Gastrocnemius medialis (tissue), 4 donors: ENCODE data around the gene CCDC12. TPM values are rescaled to one million over a fixed set of nuclear protein-coding genes. Genes with fewer than 3 reads are reported as not detected.

Source experiments
- ATAC-seq, 2 donors: fragments of 150-250 bp; one replicate each; pipeline ENCODE4 v1.9.1; 2016
- DNase-seq, 2 donors: peaks; one replicate each; pipeline ENCODE4 v3.0.0-alpha.2; 2019
- H3K27ac ChIP-seq, 4 donors: fragments of 200-600 bp; sonication (generic); 1 replicate in 1 of 4; 2 replicates in 3 of 4; pipeline ENCODE4 v1.5.1; 2016 to 2018; ENCODE audit warnings: mild to moderate bottlenecking in 2 of 4, moderate library complexity in 1 of 4
- H3K27me3 ChIP-seq, 3 donors: fragments of 200-600 bp; sonication (generic) in 2 of 3; 1 replicate in 1 of 3; 2 replicates in 2 of 3; pipeline versions ENCODE4 v1.5.1 to v1.6.0; 2016 to 2019; ENCODE audit warnings: mild to moderate bottlenecking in 1 of 3, moderate library complexity in 1 of 3
- H3K36me3 ChIP-seq, 2 donors: fragments of 200-600 bp; sonication (generic) in 1 of 2; one replicate each; pipeline ENCODE4 v1.5.1; 2017 to 2018
- H3K4me1 ChIP-seq, 2 donors: fragments of 200-600 bp; sonication (generic) in 1 of 2; one replicate each; pipeline ENCODE4 v1.5.1; 2016 to 2017; ENCODE audit warnings: mild to moderate bottlenecking in 2 of 2
- H3K4me3 ChIP-seq, 4 donors: fragments of 200-600 bp; sonication (generic) in 3 of 4; 1 replicate in 1 of 4; 2 replicates in 3 of 4; pipeline ENCODE4 v1.5.1; 2016 to 2019; ENCODE audit warnings: mild to moderate bottlenecking in 2 of 4
- H3K9me3 ChIP-seq, 3 donors: fragments of 200-600 bp; sonication (generic) in 2 of 3; 1 replicate in 1 of 3; 2 replicates in 2 of 3; pipeline ENCODE4 v1.5.1; 2016 to 2019
- POLR2A ChIP-seq, 2 donors: fragments of 450-650 bp; IDR thresholded peaks; one replicate each; pipeline ENCODE4 v1.6.1; 2017; ENCODE audit warnings: antibody characterized with exemption in 2 of 2, mild to moderate bottlenecking in 2 of 2, moderate library complexity in 2 of 2
- in situ Hi-C, 4 donors: fragments of 200-750 bp; cut with MboI; loops; one replicate each; pipeline versions ENCODE4 v1.15.0 to v1.8.0; 2017; ENCODE audit warnings: low sequenced_read_pairs in 4 of 4
- intact Hi-C: fragments of 100-400 bp; cut with DNase I; formaldehyde crosslinking; loops from one replicate; pipeline ENCODE4 v1.15.1; 2023; ENCODE audit warnings: low total_unique reads
- total RNA-seq, 4 donors: library from RNA; depleted of rRNA; stranded (reverse); fragments of >200 nt; gene quantifications; one replicate each; pipeline versions ENCODE4 v1.1.0 to v1.2.3, GENCODE V29; 2016
- TF ChIP-seq, protein P1 (sequence below), 5 experiments: fragments of 450-650 bp in 3 of 5; fragments of 200-600 bp in 2 of 5; sonication (generic) in 2 of 5; IDR thresholded peaks in 4 of 5; conservative IDR thresholded peaks in 1 of 5; 1 replicate in 4 of 5; 2 replicates in 1 of 5; pipeline ENCODE4 v1.5.1; 2016 to 2019; ENCODE audit warnings: antibody characterized with exemption in 5 of 5, mild to moderate bottlenecking in 3 of 5, moderate library complexity in 3 of 5

The CCDC12 gene
- total RNA-seq, 4 donors from 2014 or later: 24.6 to 32.0 (median 29.0) TPM

DNA sequence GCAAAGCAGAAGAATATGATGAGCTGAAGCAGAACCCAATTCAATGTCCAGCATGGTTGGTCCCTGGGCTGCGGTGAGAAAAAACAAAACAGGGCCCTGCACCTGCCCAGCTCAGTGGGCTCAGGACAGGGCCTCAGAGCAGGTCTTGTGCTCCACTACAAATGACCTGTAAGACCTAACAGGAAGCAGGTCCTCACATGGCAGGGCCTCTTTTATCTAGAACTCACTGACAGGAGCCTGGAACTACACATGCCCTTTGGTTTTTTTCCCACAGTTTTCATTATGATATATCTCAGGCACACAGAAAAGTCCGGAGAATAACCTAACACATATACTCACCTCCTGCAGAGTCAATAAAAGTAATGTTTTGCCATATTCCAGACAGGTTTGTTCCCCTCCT is 38.4 kb downstream of the CCDC12 start:
- no peaks in the 10 kb centered on the region for H3K27me3 ChIP-seq
- H3K27ac ChIP-seq: peak overlapping the region; percentile 90 to 96 (median 92)
- TF ChIP-seq, protein P1, sequence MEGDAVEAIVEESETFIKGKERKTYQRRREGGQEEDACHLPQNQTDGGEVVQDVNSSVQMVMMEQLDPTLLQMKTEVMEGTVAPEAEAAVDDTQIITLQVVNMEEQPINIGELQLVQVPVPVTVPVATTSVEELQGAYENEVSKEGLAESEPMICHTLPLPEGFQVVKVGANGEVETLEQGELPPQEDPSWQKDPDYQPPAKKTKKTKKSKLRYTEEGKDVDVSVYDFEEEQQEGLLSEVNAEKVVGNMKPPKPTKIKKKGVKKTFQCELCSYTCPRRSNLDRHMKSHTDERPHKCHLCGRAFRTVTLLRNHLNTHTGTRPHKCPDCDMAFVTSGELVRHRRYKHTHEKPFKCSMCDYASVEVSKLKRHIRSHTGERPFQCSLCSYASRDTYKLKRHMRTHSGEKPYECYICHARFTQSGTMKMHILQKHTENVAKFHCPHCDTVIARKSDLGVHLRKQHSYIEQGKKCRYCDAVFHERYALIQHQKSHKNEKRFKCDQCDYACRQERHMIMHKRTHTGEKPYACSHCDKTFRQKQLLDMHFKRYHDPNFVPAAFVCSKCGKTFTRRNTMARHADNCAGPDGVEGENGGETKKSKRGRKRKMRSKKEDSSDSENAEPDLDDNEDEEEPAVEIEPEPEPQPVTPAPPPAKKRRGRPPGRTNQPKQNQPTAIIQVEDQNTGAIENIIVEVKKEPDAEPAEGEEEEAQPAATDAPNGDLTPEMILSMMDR (IDR thresholded peaks at IDR 0.05 in 4 of 5, conservative IDR thresholded peaks at IDR 0.05 in 1 of 5): no peak
- TF ChIP-seq POLR2A (IDR thresholded peaks at IDR 0.05): no peak
- H3K36me3 ChIP-seq: peaks cover 0 to 10% of the 10 kb centered on the region in 2 donors
- in situ Hi-C loops: no loop called here
- DNase-seq (no peak), ATAC-seq (no peak)
- H3K9me3 ChIP-seq: no peaks in the 10 kb centered on the region
- no peak overlapping the region for H3K4me3 ChIP-seq
- peaks cover 69 to 76% of the 10 kb centered on the region in 2 donors for H3K4me1 ChIP-seq
- intact Hi-C loops: loop anchor here (10.0 kb wide), 2 partner anchors 227 to 373 kb away; partner anchors contain the start of genes LRRC2 and SETD2

DNA sequence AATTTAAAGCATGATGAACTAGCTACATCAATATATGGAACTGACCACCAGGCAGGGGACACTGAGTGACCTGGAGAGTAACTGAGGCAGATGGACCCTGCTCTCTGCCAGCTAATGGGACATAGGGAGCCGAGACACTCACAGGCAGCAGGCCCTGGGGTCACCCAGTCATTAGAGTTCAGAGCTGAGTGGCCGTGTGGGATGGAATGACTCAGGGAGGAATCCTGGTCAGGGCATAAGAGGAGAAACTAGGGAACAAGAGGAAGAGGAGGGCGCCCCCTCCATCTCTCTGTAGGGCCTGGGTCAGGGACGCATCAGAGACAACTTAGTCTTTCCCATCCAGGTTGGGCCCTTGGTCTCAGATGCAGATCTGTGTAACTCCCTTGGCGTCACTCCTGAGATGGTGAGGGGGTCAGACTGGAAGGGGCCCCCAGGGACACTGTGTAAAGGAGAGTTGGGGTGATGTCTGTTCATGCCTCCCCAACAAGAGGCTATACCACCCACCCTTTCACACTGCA is 39.8 kb downstream of the CCDC12 start:
- no peaks in the 10 kb centered on the region for H3K9me3 ChIP-seq
- H3K27me3 ChIP-seq: no peaks in the 10 kb centered on the region
- DNase-seq: peak in 1 of 2 donors; percentile 25
- peak overlapping the region; percentile 90 to 96 (median 92) for H3K27ac ChIP-seq
- no peak overlapping the region for H3K4me3 ChIP-seq
- no peak for TF ChIP-seq POLR2A (IDR thresholded peaks at IDR 0.05)
- TF ChIP-seq, protein P1 (IDR thresholded peaks at IDR 0.05 in 4 of 5, conservative IDR thresholded peaks at IDR 0.05 in 1 of 5): no peak
- H3K36me3 ChIP-seq: peaks cover 0 to 10% of the 10 kb centered on the region in 2 donors
- intact Hi-C loops (loop anchor here (10.0 kb wide), 2 partner anchors 228 to 372 kb away; partner anchors contain the start of genes LRRC2 and SETD2), in situ Hi-C loops (no loop called here)
- ATAC-seq: no peak
- H3K4me1 ChIP-seq: peaks cover 74 to 77% of the 10 kb centered on the region in 2 donors

GRCh38 chr3:46935989-46936558 is 40.5 kb downstream of the CCDC12 start:
- in situ Hi-C loops: no loop called here
- Histone ChIP-seq H3K36me3 (peaks cover 0 to 10% of the 10 kb centered on the region in 2 donors), H3K9me3 (no peaks in the 10 kb centered on the region), H3K4me3 (no peak overlapping the region), H3K27ac (peak overlapping the region; percentile 90 to 96 (median 92)), H3K4me1 (peaks cover 81 to 82% of the 10 kb centered on the region in 2 donors), H3K27me3 (no peaks in the 10 kb centered on the region)
- intact Hi-C loops: loop anchor here (1.0 to 10.0 kb wide), 4 partner anchors 10 to 371 kb away; partner anchors contain the start of genes LRRC2, NBEAL2 and SETD2
- TF ChIP-seq POLR2A (IDR thresholded peaks at IDR 0.05): no peak
- TF ChIP-seq, protein P1 (IDR thresholded peaks at IDR 0.05 in 4 of 5, conservative IDR thresholded peaks at IDR 0.05 in 1 of 5): no peak
- ATAC-seq (no peak), DNase-seq (peak in 1 of 2 donors; percentile 11)

GRCh38 chr3:46935168-46935858 is 41.2 kb downstream of the CCDC12 start:
- H3K4me3 ChIP-seq: no peak overlapping the region
- peak overlapping the region; percentile 90 to 96 (median 92) for H3K27ac ChIP-seq
- peaks cover 0 to 4% of the 10 kb centered on the region in 2 donors for H3K36me3 ChIP-seq
- H3K4me1 ChIP-seq: peaks cover 89 to 90% of the 10 kb centered on the region in 2 donors
- intact Hi-C loops: loop anchor here (1.0 to 10.0 kb wide), 4 partner anchors 9 to 371 kb away; partner anchors contain the start of genes LRRC2, NBEAL2 and SETD2
- peak; percentile 14 to 41 for TF ChIP-seq POLR2A (IDR thresholded peaks at IDR 0.05)
- TF ChIP-seq, protein P1 (IDR thresholded peaks at IDR 0.05 in 4 of 5, conservative IDR thresholded peaks at IDR 0.05 in 1 of 5): peak; percentile 63 to 88 (median 69)
- peak; percentile 92 to 94 for ATAC-seq
- in situ Hi-C loops: no loop called here
- peak; percentile 94 to 99 for DNase-seq
- H3K27me3 ChIP-seq: no peaks in the 10 kb centered on the region
- no peaks in the 10 kb centered on the region for H3K9me3 ChIP-seq
